Kidney (tissue), 14 donors: Measurements from ENCODE around the gene MEGF11. TPM values are rescaled to one million over a fixed set of nuclear protein-coding genes. Genes with fewer than 3 reads are reported as not detected.

Experiments
- DNase-seq, 5 donors: peaks; one replicate each; pipeline ENCODE4 v3.0.0-alpha.2; 2013 to 2020
- FAIRE-seq: peaks from 2 replicates; lab custom pipeline; 2012; peaks lifted over from hg19 to GRCh38; lab: Jason Lieb, UNC
- H3K27ac ChIP-seq, 2 donors: one replicate each; pipeline ENCODE4 v1.7.0; 2013; ENCODE audit warnings: low read depth in 2 of 2, low read length in 2 of 2, inconsistent platforms in 1 of 2
- H3K27me3 ChIP-seq: one replicate; pipeline ENCODE4 v1.7.1; 2013; ENCODE audit warnings: low read length, inconsistent platforms; ENCODE audit not compliant: control insufficient read depth, insufficient read depth
- H3K36me3 ChIP-seq, 3 donors: one replicate each; pipeline versions ENCODE4 v1.7.0 to v1.7.1; 2013; ENCODE audit warnings: low read length in 3 of 3, control low read depth in 1 of 3, inconsistent platforms in 1 of 3; ENCODE audit not compliant: insufficient read depth in 3 of 3, control insufficient read depth in 2 of 3
- H3K4me1 ChIP-seq, 3 donors: one replicate each; pipeline versions ENCODE4 v1.7.0 to v1.7.1; 2013; ENCODE audit warnings: low read length in 3 of 3, inconsistent platforms in 1 of 3, low read depth in 1 of 3; ENCODE audit not compliant: control insufficient read depth in 2 of 3, insufficient read depth in 2 of 3
- H3K4me3 ChIP-seq, 3 donors: one replicate each; pipeline versions ENCODE4 v1.7.0 to v1.8.1; 2013; ENCODE audit warnings: low read length in 3 of 3, control low read depth in 1 of 3, inconsistent platforms in 1 of 3
- H3K9ac ChIP-seq, 3 donors: one replicate each; pipeline versions ENCODE4 v1.7.0 to v1.7.1; 2013; ENCODE audit warnings: low read length in 3 of 3, control low read depth in 1 of 3, inconsistent platforms in 1 of 3
- H3K9me3 ChIP-seq, 3 donors: one replicate each; pipeline versions ENCODE4 v1.7.0 to v1.7.1; 2013; ENCODE audit warnings: low read length in 3 of 3, control low read depth in 1 of 3, inconsistent platforms in 1 of 3; ENCODE audit not compliant: control insufficient read depth in 2 of 3, insufficient read depth in 1 of 3
- CTCF ChIP-seq: IDR thresholded peaks from 3 replicates; pipeline ENCODE4 v1.5.1; 2012; ENCODE audit warnings: mild to moderate bottlenecking, moderate library complexity, borderline replicate concordance; ENCODE audit not compliant: insufficient read depth; ENCODE audit errors: extremely low read depth
- intact Hi-C: fragments of 100-400 bp; cut with DNase I; formaldehyde crosslinking; loops from one replicate; pipeline ENCODE4 v1.11.1; 2022
- polyA plus RNA-seq: library from polyadenylated mRNA; stranded (reverse); fragments of 350-450 nt; fragmentation: Illumina TruSeq; extraction: RNeasy Lipid Tissue Mini Kit (QIAGEN cat#74804); gene quantifications from one replicate; pipeline ENCODE4 v1.2.3, GENCODE V29; 2014; ENCODE audit warnings: low read depth, low replicate concordance; ENCODE audit not compliant: insufficient read depth
- total RNA-seq: library from RNA; stranded (reverse); fragmentation: NEBNext Ultra II Directional; extraction: Animal tissue kit (Norgen Biotek cat#: 25700); gene quantifications from one replicate; pipeline ENCODE4 v1.2.1, GENCODE V29; 2021
- donor health status: control.
- donor health status: control.
- donor health status: control.
- donor health status: control.
- donor health status: control.
- donor health status: DM: yes; HTN: yes; CAD: no.
- donor health status: Normal renal cell carcinoma (clear cell type).

MEGF11 gene
- total and polyA plus RNA-seq, 2 donors from 2014 or later = 10.4 to 41.8 TPM

GRCh38 chr15:66067687-66068086 is 185.9 kb downstream of the MEGF11 start:
- FAIRE-seq = no peak
- no peaks in the 10 kb centered on the region for H3K4me1 ChIP-seq
- H3K36me3 ChIP-seq = no peaks in the 10 kb centered on the region
- H3K27ac ChIP-seq = no peak overlapping the region
- no peaks in the 10 kb centered on the region for H3K9me3 ChIP-seq
- no peaks in the 10 kb centered on the region for H3K27me3 ChIP-seq
- TF ChIP-seq CTCF = no peak
- no peak overlapping the region for H3K9ac ChIP-seq
- peak in 1 of 5 donors; percentile 4 for DNase-seq
- intact Hi-C loops = no loop called here
- H3K4me3 ChIP-seq = no peak overlapping the region

- Histone ChIP-seq H3K4me1 (no peaks in the 10 kb centered on the region), H3K27me3 (no peaks in the 10 kb centered on the region), H3K9me3 (no peaks in the 10 kb centered on the region), H3K36me3 (no peaks in the 10 kb centered on the region), H3K4me3 (no peak overlapping the region), H3K9ac (no peak overlapping the region), H3K27ac (no peak overlapping the region)
- no peak for TF ChIP-seq CTCF
- DNase-seq (peak in 1 of 5 donors; percentile 50), FAIRE-seq (no peak)
- intact Hi-C loops = no loop called here
Observed at GRCh38 chr15:66066481-66066880, 187.1 kb downstream of the MEGF11 start.

- Histone ChIP-seq H3K27ac (no peak overlapping the region), H3K27me3 (no peaks in the 10 kb centered on the region), H3K9me3 (no peaks in the 10 kb centered on the region), H3K9ac (no peak overlapping the region), H3K36me3 (no peaks in the 10 kb centered on the region), H3K4me3 (no peak overlapping the region), H3K4me1 (no peaks in the 10 kb centered on the region)
- no peak for TF ChIP-seq CTCF
- intact Hi-C loops = no loop called here
- DNase-seq (peak in 1 of 5 donors; percentile 34), FAIRE-seq (no peak)
Observed at GRCh38 chr15:66066005-66066404, 187.5 kb downstream of the MEGF11 start.

- no peak overlapping the region for H3K9ac ChIP-seq
- FAIRE-seq = no peak
- no peak overlapping the region for H3K4me3 ChIP-seq
- H3K27ac ChIP-seq = no peak overlapping the region
- intact Hi-C loops = no loop called here
- no peaks in the 10 kb centered on the region for H3K9me3 ChIP-seq
- TF ChIP-seq CTCF = no peak
- peak in 1 of 5 donors; percentile 35 for DNase-seq
- H3K36me3 ChIP-seq = no peaks in the 10 kb centered on the region
- H3K4me1 ChIP-seq = no peaks in the 10 kb centered on the region
- no peaks in the 10 kb centered on the region for H3K27me3 ChIP-seq
Observed at GRCh38 chr15:66065325-66065724, 188.2 kb downstream of the MEGF11 start.
